ENCODE data around the gene BLACAT1. TPM values are rescaled to one million over a fixed set of nuclear protein-coding genes. Genes with fewer than 3 reads are reported as not detected.
A peak's percentile ranks its signal among the peaks of the same experiment; 100 is the strongest.

BLACAT1 gene
- total RNA-seq, 1 donor from 2014 or later: not detected

- no peak for DNase-seq (ENCODE audit: low read depth)
Observed at GRCh38 chr1:205456868-205457745, 1.3 kb upstream of the BLACAT1 start.

DNA sequence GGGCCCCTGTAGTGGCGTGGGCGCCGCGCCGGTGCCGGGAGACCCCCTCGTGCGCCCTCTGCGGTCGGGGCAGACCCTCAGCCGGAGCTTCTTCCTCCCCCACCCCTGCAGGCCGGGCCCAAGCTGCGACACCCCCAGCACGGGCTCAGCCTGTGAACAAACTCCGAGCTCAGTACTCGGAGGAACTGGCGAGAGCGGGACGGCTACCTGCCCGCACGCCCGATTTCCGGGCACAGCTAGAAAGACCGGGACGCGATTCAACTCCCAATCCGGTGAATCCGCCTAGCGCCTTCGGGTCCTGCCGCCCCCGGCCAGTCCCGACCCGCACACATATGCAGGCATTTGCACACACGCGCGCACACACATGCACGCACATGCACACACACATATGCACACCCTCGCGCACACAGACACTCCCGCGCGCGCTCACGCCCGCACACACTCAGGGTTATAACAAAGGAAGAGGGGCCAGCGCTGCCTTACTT lies 580 bp upstream of the BLACAT1 start:
- DNase-seq (ENCODE audit: low read depth): no peak

DNA sequence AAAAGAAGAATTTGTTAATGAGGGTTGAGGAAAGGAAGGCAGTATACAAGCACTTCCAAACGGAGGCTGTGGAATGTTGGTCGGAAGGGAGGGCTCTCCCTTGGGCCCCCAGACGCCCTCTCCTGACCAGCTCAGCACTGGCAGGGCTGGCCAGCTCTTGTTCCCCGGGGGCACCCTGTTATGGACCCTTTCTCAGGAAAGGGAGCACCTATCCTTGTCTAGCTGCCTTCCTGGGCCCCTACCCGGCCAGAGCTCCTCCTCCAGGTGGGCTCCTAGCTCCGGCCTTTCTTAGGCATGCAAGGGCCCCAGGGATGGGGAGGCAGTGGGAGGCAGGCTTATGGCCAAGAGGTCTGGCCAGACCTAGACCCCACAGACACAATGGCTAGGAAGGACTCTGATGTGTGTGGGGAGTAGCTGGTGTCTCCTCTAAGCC lies 926 bp downstream of the BLACAT1 start:
- no peak for DNase-seq (ENCODE audit: low read depth)

DNA sequence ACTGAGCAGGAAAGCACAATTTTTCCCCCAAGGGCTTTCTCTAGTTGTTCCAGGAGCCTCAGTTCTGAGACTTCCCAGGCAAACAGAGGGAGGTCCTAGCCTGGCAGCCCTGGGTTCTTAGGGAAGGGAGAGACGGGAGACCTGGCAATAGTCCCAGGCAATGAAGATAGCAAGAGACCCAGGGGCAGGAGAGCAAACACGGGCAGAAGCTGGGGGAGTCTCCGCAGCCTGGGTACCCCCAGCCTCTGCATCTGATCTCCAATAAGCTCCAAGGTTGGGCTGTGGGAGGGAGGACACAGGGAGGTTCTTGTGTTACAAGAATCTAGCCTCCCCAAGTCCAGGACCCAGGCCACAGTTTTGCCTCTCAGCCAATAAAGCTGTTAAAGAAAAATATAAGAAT lies 2.4 kb downstream of the BLACAT1 start:
- DNase-seq (ENCODE audit: low read depth): no peak

DNA sequence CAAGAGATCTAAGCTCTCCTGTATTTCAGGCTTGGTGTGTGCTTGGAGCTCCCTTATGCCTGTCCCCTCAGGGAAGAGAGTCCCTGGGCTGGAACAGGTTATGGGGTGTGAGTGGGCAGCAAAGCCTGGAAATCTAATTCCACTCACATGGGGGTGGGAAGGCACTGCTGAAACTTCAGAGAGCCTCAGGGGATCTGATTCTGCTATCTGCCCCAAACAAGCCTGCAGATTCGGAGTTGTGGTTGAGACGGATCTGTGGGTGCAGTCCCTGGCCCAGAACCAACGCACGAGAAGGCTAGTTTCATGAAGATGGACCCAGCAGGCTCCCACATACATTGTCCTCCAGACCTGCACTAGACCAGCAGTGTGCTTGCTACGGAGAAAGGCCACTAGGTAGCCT lies 2.9 kb downstream of the BLACAT1 start:
- no peak for DNase-seq (ENCODE audit: low read depth)

GRCh38 chr1:205452364-205452763 lies 3.5 kb downstream of the BLACAT1 start:
- no peak for DNase-seq (ENCODE audit: low read depth)

DNA sequence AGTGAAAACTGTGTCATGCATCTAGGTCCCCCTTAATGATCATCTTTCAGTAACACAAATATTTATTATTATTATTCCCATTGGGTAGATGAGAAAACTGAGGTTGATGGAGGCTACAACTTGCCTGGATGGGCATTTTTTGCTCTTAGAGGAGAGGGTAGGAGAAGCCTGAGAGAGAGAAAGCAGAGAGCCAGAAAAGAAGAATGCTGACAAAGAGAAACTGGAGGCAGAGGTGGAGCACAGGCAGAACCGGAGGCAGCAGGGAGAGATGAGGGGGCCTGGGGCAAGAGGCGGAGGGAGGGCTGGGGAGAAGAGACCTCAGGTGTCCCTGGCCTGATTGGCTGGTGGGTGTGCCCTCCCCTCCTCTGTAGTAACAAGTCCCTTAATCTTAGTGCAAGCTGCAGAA lies 4.1 kb downstream of the BLACAT1 start:
- no peak for DNase-seq (ENCODE audit: low read depth)

- DNase-seq (ENCODE audit: low read depth): no peak
Observed at GRCh38 chr1:205451202-205451601, 4.6 kb downstream of the BLACAT1 start.

DNA sequence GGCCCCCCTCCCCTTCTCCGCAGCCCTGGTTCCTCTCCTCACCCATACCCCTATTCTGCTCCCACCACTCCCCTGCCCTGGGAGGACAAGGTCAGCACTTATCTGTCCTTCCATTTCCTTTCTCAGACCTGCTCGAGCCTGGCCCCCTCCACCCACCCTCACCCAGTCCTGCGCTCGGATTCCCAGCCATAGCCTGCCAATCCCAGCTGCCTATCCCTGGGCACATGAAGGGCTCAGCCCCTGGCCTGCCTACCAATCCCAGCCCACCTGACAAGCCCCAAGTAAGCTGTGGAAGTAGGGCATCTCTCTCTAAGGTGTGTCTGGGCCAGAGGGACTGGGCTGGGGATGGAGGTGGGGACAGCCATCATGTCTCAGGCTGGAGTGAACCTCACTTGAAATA lies 5.4 kb downstream of the BLACAT1 start:
- no peak for DNase-seq (ENCODE audit: low read depth)

DNA sequence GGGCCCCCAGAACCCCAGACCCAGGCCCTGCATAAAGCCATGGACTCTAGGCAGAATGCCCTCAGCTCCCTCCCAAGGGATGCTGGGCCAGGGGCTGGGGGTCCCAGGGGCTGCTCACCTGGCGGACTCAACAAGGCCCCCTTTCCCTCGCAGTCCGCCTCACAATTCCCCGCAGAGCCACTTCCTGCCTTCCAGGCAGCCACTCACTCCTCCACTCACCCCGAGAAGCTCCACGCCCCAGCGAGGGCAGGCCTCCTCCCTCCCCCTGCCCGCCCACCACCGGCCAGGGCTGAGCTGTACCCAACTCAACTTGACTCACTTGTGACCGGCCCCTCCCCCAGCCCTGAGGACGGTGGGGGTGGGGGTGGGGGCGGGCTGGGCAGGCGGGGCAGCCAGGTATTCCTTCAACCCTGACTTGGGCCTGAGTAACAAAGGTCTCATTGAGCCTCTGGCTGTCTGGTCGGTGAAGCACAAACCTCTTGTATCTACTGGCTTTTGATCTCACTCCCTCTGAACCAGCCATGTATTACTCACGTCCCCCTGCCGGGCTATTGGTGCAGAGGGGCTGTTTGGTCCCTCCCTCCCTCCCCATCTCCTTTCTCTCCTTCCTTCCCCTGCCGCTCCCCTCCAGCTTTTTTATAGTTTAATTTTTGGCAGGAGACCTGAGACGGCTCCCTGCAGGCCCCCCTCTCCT lies 5.9 kb downstream of the BLACAT1 start:
- DNase-seq (ENCODE audit: low read depth): no peak

DNA sequence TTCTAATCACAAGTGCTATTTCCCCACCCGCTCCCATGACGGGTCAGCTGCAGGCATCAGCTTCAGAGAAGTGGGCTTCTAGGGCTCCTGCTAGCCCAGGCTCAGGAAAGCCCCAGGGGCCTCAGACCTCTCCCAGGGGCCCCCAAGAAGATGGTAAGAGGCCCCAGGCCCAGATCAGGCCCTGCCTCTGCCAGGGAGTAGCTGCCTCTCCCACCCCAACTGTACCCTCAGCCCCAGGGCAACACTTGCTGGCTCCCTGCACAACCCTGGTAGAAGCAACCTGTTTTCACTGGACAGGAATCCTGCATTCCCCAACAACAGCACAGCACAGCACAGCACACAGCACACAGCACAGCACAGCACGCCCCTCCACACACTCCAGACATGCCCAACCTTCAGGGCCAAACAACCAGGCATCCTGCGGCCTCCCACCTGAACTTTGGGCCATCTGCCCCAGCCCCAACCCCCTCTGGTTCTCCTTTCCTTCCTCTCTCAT lies 6.5 kb downstream of the BLACAT1 start:
- DNase-seq (ENCODE audit: low read depth): no peak

DNA sequence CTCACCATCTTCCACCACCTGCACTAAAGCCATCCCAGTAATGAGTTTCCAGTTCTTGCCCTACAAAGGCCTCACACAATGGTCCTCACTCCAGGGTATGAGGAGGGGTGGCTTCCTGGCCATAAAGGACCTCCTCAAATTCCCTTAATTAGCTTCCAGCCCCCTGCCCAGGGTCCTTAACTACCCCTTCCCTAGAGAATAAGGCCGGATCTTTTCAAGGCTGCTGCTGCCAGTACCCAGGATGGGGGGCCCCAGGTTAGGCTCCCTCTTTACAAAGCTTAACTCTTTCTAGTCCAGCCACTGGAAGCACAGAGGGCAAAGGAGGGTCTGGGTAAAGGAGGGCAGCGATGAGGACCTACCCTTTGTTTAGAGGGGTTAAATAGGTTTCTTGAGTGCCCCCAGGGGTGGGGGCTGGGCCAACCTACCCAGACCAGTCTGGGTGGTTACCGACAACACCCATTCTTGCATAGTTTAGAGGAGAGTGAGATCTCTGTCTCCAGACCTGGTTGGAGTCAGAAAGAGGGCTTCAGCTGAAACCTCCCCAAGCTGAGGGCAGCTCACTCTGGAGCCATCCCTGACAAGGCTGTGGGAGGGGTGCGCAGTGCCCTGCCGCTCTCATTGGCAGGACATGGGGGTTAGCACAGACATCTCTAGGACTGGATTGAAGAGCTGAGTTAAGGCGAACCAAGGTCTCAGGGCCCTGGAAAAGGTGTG lies 7.1 kb downstream of the BLACAT1 start:
- DNase-seq (ENCODE audit: low read depth): no peak

- no peak for DNase-seq (ENCODE audit: low read depth)
Observed at GRCh38 chr1:205447457-205448341, 8.1 kb downstream of the BLACAT1 start.

DNA sequence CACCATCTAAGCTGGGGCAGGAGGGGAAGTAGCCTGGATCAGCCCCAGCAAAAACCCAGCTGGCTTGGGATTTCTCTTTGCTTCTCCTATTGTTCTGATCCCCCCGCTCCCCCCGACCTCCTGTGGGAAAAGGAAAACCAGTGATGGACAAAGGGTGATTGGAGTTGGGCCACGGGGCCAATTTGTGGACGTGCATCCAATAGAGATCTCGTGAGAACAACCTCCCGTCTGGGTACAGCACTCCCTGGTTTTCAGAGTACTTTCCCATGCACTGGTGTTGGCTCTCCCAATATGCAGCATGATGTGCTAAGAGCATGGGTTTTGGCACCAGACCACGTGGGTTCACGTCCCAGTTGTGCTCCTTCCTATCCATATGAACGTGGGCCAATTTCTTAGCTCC lies 9.0 kb downstream of the BLACAT1 start:
- no peak for DNase-seq (ENCODE audit: low read depth)

DNA sequence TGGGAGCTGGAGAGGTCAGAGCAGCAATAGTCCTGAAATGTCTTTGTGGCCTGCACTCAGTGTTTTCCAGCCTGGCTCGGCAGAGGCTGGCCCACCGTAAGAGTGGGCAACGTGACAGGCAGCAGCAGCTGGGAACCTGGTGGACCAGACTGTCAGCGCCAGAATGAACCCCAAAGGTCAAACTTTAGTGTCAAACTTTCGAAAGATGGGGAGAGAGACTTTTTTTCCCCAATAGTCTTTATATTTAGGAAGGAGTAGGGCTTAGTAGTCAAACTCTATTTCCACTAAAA lies 10.3 kb downstream of the BLACAT1 start:
- peak; percentile 34 for DNase-seq (ENCODE audit: low read depth)

GRCh38 chr1:205444931-205445645 lies 10.8 kb downstream of the BLACAT1 start:
- DNase-seq (ENCODE audit: low read depth): peak; percentile 49

GRCh38 chr1:205444300-205444930 lies 11.4 kb downstream of the BLACAT1 start:
- DNase-seq (ENCODE audit: low read depth): no peak

- no peak for DNase-seq (ENCODE audit: low read depth)
Observed at GRCh38 chr1:205443585-205444299, 12.1 kb downstream of the BLACAT1 start.

All from myocyte (in vitro differentiated cells).